Activated CD4-positive, CD25-positive, alpha-beta regulatory T cell (primary cell): ENCODE data around the gene TNFRSF13B.
A peak's percentile ranks its signal among the peaks of the same experiment; 100 is the strongest.
"Not testable (repeated sequence)": the region's sequence is repeated elsewhere in the genome, so short reads cannot be mapped to it uniquely, and the experiment has no call there.

Experiments used
- DNase-seq, 4 experiments: peaks; one replicate each; lab custom pipeline; 2025; lab: John Stamatoyannopoulos, UW

TNFRSF13B gene

DNA sequence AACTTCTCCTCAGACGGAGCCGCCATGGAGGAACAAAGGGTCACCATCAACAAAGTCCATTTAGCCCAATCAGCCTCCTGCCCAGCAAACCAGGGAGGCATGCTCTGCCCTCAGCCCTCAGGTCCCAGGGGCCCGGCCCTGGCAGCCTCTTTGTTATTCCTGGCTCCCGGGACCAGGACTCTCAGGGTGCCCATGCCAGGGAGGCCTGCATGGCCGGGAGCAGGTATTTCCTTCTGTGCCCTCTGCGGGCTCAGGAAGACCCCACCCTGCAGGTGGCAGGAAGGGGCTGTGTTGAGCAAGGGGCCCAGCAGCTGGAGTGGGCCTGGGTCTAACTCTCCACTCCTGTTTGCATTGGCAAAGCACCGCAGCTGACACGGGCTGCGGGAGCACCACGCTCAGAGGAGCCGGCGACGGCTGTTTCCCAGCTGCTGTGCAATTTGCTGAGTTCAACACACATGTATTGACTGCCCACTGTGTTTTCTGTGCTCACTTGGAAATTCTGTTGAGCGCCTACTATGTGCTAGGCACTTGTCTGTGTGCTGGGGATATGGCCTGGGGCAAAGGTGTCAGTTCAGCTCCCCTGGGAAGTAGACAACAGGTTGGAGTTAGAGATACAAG, 33.2 kb upstream of the TNFRSF13B start:
- not testable (repeated sequence) for DNase-seq

DNA sequence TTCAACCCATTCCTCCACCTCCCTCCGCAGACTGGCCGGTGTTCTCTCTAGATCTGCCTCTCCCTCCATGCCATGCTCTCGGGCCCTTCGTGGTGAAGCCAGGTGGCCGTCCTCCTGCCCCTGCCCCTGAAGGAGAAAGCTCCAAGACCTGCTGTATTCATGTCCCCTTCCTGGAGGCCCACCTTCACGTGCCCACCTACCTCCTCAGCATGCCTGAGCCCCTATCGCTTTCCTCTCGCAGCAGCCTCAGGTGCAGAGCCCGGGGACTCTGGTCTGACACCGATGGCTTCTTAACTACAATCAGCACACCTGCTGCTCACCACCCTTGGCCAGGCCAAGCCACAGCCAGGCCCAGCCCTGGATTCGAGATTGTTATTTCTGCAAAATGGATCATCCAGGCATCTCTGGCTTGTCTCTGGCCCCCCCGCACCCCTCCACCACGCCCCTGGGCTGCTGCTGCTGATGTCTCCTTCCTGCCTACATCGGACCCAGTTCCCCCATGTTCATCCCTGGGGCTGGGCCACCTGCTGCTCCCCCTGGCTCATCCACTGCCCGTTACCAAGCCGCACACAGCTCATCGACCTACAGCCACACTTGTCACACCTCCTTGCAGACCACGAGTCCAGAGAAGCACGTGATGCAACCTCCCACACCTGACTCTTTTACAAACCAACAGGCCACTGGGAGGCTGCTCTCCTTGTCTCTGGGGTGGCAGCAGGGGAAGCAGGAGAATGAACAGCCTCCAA, 32.5 kb upstream of the TNFRSF13B start:
- no peak for DNase-seq

DNA sequence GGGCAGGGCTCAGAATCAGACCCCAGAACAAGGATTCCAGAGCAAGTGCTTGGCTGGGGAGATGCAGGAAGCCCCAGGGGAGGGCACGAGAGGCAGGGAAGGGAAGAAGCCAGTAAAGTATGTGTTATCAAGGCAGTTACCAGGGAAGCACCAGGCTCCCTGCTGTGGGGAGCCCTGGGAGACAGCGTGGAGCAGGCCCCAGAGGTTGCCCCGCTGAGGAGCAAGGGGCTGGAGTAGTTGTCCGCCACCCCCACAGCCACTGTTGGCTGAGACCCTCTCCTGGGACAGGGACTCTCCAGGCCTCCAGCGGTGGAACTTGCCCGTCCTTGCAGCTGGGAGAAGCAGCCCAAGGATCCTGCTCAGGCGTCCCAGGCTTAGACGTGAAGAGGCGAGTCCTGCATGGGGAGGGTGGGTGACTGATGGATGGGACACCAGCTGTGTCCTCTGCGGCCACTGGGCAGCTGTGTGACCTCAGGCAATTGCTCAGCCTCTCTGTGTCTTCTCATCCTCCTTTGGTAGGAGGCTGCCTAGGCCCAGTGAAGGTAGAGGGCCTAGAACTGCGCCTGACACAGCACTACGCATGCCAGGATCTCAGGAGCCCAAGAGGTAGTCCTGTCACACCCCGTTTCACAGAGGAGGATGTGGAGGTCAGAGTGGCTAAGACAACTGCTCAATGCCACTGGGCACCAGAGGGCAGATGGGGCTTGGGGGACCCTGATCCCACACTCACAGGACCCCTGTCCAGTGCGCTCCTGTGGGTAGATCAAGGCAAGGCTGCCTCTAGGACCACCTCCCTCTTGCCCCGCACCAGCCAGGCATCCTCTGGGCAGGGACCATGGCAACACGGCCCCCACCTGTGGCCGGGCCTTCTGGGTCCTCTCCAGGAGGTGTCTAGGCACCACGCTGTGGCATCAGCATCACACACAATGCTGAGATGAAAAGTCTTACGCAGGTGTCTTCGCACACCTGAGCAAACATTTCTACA, 31.1 kb upstream of the TNFRSF13B start:
- DNase-seq, result not testable (repeated sequence)

DNA sequence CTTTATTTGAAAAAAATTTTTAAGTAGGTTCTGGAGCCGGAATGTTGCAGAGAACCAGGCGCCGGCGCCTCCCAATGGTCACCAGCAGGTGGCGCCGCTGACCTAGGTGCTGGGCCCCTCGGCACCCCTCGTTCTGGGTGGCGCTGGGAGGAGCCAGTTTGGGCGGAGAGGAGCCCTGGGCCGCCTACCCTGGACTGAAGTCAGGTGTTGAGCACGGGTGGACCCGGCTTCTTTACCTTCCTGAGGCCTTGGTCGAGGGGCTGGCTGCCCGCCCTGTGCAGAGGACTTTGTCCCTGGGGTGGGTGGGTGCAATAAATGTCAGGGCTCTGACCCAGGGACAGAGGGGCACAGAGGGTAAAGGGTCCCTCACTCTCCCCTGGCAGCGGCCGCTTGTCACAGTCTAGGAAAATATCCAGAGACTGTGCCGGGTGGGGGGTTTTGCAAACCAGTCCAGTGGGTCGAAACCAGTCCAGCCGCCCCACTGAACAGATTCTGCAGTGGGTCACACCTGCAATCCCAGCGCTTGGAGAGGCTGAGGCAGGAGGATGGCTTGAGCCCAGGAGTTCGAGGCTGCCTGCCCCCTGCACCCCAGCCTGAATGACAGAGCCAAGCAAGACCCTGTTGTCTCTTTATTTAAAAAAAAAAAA, 30.1 kb upstream of the TNFRSF13B start:
- DNase-seq, result peak; percentile 55 to 66 (median 58)

DNA sequence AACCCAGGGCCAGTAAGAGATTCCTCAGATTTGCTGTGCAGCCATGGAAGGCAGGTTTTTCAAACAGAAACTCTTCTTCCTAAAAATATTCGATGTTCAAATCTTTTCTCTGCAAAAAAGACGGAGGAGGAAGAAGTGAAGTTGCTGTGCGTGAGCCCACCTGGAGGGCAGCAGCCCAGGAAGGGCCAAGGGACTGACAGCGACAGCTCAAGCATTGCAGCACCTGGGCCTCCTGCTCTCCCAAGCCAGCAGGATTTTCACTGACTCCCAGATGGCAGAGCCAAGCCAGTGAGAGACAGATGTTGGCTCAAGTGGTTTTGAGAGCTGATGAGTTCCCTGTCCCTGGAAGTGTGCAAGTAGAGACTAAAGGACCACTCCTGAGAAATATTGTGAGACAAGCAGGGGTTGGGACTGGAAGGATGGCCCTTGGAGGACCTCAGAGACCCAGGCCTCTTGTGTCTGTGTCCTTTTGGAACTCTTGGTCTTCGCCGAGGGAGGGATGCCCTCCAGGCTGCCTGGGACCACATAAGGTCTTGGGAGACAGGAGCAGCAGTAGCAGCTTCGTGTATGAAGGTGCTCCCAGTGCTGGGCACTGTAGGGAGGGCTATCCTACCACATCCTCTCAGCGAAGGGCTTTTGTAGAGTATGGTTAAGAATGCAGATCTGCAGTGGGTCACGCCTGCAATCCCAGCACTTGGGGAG, 29.3 kb upstream of the TNFRSF13B start:
- DNase-seq, result no peak

DNA sequence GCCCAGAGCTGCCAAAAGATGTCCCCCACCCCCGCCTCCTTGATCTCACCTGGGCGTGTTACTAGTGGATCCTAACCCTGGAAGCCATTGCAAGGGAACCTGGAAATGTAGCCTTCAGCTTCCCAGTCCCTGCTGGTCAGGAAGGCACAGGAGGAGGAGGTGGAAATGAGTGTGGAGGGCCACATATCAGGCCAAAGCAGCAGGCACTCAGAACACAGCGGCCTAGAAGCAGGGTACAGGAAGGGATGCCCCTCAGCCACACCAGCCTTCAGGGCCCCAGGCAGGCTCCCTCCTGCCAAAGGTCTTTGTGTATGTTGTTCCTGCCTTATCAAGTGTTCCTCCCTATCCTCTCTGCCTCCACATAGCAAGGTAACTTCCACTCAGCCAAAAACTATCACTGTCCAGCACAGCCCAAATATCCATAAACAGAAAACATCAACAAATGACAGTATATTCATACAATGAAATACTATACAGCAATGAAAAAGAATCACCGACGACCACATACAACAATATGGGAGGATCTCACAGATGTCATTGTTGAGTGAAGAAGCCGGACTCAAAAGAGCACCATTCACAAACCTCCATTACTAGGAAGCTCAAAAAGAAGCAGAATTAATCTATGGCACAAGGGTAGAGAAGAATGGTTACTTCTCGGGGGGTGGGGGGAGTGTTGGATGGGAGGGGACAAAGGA, 28.2 kb upstream of the TNFRSF13B start:
- no peak for DNase-seq

DNA sequence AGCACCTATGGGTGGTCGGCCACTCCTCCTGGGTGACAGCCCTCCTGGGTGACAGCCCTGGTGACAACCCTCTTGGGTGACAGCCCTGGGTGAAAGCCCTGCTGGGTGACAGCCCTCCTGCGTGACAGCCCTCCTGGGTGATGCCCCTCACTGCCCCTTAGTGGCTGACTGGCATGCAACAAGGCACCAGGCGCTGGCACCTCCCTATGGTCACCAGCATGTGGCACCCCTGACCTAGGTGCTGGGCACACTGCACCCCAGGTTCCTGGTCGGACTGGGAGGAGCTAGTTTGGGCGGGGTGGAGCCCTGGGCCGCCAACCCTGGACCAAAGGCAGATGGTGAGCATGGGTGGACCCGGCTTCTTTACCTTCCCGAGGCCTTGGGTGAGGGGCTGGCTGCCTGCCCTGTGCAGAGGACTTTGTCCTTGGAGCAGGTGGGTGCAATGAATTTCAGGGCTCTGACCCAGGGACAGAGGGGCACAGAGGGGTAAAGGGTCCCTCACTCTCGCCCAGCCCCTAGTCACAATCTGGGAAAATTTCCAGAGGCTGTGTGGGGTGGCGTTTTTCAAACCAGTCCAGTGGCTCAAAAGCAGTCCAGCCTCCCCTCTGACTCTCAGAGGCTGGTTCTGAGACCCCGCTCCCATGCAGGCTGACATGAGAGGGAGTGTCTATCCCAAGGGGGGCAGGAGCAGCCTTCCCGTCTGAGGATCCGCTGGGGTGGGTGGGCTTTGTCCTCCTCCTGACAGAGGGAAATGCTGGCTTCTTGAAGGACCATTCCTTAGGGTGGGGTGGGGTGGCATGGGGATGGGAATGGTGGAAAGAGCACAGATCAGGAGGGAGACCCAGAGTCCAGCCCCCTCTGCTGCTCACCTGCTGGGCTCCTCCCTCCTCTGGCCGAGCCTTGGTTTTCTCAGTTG, 25.9 kb upstream of the TNFRSF13B start:
- no peak for DNase-seq

DNA sequence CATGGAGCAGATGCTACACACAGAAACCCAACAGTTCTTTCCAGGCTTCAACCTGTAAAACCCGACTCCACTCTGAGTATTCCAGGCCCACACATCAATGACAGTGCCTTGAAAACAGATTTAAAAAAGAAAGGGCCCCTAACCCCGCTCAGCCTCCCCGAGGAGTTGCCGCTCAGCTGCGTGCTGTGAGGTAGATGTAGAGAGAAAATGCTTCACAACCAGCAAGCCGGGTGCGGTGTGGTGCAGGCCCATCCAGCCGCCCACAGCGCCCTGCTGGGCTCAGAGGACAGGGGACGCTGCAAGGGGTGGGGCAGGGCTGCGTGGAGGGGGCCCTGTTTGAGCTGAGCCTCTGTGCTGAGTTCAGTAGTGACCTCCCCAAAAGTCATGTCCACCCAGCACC, 24.8 kb upstream of the TNFRSF13B start:
- DNase-seq, result not testable (repeated sequence)

DNA sequence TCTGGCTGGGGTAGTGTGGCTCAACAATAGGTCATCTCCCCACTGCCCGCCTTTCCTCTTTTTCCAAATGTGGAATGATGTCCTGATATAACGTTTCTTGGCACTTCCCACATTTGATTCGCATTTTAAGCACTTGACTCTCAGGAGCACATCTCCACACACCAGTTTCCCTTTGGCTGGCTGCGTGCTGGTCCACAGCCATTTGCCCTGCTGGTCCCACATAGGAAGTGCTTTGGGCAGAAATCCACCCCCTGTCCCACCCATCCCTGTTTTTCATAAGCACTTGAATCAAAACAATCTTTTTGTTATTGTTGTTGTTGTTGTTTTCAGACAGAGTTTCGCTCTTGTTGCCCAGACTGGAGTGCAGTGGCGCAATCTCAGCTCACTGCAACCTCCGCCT, 24.0 kb upstream of the TNFRSF13B start:
- no peak for DNase-seq

DNA sequence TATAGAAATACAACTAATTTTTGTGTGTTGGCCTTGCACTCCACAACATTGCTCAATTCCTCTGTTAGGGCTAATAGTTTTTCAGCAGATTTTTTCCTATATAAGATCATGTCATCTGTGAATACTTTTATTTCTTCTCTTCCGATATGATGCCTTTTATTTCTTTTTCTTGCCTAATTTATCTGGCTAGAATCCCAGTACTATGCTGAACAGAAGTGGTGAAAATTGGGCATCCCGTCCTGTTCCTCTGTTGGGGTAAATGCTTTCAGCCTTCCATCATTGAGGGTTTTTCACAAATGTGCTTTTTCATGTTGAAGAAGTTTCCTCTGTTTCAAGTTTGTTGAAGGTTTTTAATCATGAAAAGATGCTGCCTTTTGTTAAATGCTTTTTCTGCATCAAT, 22.7 kb upstream of the TNFRSF13B start:
- DNase-seq, result no peak

DNA sequence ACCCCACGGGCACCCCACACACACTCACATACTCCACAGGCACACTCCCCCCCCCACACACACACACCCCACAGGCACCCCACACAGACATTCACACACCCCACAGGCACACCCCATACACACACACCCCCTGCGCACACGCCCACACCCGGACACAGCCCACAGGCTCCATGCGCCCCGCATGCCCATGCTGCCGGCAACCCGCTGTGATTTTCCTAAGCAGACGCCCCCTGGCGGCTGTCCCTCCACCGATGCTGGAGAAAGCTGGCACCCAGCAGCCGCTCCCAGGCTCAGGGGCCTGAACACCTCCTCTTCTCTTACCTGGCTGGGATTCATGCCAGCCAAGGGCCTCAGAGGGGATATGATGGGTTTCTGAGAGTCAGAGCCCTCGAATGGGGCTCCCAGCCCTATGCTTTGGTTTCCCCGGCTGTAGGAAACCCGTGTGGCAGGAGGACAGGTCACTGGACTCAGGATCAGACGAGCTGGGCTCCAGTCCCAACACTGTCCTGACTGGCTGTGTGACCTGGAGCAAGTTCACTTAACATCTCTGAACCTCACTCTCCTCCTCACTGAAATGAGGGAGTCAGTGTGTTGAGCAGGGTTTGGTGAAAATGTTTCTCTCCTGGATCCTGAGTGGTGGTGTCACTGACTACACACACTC, 19.6 kb upstream of the TNFRSF13B start:
- peak; percentile 66 to 78 (median 68) for DNase-seq

DNA sequence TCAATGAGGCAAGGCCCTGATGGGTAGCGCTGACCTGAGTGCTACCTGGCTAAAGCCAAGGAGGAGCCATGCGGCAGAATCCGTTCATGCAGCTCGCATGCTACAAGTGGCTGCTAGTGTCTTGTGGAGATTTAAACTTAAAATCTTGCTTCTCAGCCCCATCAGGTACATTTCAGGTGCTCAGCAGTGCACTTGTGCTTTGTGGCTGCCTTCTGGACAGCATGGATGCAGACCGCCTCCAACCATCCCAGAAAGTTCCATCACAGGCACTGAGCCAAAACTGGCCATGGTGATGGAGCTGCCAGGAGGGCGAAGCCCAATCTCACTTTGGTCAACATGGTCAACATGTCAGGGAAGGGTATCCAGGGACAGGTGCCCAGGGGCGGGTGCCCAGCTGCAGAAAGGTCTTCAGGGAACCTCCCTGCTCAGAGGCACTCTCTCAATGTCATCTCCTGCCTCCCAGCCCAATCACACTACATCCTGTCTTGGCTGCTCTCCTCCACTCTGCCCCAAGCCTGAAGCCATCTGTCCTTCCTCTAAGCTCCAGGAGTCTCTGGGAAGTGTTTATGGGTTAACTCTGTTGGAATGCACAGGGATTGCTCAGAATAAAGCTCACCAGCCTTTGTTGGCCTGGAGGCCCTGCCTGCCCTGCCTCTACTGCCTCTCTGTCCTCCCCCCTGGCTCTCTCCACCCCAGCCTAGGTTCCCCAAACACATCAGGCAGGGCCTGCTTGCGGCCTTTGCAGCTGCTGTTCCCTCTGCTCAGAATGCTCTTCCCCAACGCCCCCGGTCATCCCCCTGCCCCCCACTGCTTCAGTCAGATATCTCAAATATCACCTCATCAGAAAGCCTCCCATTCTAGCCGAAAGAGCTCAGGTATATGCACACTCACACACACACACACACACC, 18.3 kb upstream of the TNFRSF13B start:
- no peak for DNase-seq

DNA sequence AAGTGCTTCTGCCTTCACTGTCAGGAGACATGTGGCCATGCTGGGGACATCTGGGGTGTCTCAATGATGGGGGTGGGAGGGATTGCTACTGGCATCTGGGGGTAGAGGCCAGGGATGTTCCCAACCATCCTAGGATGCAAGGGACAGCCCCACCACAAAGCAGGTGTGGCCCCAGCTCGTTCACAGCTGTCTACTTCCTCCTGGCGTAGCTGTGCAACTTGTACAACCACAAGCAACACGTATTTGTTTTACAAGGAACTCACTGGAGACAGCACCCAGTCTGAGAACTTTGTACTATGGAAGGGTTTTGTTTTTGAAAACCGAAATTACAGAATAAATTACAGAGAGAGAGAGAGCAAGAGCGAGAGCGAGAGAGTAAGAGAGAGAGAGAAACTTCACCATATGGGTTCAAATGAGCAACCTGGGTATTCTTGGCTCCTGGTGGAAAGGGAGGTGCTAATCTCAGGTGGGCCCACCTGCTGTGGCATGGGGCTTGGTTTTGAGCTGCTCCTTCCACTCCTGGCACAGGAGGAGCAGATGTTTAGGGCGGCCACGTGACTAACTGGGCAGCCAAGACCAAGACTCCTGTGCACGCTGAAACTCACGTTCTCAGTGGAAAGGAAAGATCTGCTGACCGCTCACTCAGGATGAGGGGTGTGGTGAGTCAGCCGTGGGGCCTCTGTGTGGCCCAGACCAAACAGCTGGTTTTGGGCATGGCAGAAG, 17.5 kb upstream of the TNFRSF13B start:
- no peak for DNase-seq

DNA sequence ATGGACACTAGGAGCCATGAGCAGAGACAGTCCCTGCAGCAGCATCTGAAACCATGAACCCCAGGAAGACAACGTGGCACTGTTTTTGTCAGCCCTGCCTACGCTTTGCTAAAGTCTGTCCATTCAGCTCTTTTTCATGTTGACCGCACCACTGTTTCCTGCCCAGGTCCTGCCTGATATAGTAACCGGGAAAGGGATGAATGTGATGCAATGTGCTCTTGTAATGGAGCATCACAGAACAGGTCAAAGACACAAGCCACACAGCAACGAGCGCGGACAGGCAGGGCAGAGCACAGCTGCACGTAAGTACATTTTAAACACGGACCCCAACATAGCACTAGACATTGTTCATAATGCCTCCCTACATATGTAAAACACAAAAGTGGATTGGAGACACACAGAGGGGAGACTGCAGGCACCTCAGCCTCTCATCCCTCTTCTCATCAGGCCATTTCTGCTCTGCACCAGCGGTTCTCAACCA, 16.9 kb upstream of the TNFRSF13B start:
- no peak for DNase-seq

DNA sequence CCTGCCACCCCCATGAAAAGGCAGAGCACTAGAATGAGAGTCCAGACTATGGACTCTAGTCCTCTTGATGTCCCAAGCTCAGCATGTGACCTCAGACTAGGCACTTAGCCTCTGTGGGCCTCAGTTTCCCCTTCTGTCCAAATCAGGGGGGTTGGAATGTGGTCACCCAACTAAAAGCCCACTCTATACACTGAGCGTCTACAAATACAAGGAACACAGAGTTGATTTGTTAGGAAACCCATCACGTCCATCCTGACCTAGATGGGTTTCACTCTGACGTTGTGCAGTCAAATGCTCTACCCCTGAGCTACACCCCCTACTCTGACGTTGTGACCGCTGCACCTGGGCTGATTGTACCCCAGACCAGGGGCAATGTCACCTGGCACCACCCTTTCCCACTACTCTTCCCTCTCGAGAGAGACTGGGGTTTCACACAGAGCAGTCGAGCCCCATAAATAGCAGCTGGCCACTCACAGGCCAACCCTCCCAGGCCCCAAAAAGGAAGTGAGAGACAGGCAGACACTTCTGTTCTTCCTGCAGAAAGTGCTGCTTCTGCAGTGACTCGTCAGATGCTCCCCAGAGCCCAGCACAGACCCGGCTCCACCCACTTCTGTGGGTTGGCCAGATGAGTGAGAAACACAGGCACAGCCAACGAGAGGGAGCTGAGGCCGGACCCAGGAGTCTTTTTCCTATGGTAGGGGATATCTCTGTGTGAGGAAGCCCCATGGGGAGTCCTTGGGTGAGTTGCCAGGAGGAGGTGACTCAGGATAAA, 16.1 kb upstream of the TNFRSF13B start:
- DNase-seq, result peak in 3 of 4 experiments; percentile 26 to 35 (median 31)

DNA sequence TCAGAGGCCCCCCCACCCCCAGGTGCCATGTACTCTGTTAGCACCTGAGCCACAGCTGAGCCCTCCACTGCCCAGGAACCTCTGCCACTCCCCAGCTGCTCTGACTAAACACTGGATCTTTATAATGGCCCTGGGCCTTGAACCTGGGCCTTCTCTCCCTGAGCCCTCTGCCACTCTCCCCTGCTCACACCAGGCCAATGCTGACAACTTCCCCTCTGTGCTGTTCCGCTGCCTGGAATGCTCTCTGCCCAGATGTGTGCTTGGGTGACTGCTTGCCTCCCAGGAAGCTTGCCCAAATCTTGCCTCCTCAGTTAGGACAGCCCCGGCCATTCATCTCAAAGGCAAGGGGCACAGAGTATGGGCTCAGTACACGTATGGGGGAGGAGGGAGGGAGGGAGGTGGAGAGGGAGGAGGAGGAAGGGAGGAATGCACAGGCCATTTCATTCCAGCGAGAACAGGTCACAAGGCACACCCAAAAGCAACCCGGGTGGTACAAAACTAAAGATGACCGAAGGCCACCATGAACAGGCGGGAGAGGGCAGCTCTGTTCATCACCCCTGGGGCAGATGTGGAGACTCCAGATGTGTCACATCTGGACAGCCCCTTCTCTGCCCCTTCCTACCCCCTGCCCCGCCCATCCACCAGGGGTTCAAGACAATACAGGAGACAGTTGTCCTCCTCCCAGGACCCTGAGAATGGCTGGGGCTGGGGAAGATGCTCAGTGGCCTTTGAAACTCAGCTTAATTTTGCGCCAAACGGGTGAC, 15.3 kb upstream of the TNFRSF13B start:
- no peak for DNase-seq
